OCI-LY7 (cell line): ENCODE measurements around the gene GREM2. TPM values are rescaled to one million over a fixed set of nuclear protein-coding genes. Genes with fewer than 3 reads are reported as not detected.

Experiments used
- BruUV-seq: library from RNA; stranded (reverse); fragments of 400-500 nt; replicated peaks from 2 replicates; lab custom pipeline; 2021; lab: Mats Ljungman, UMichigan
- CTCF ChIA-PET: fragments of 300-600 bp; sonication (Branson Sonifier 250); formaldehyde crosslinking; loops from one replicate; lab custom pipeline; 2022; ENCODE audit warnings: antibody characterized with exemption; ENCODE audit not compliant: unreplicated experiment; lab: Charles Lee
- POLR2A ChIA-PET: fragments of 300-600 bp; sonication (Branson Sonifier 250); formaldehyde crosslinking; loops from one replicate; lab custom pipeline; 2022; ENCODE audit warnings: antibody characterized with exemption; lab: Charles Lee
- DNase-seq: peaks from one replicate; pipeline ENCODE4 v3.0.0-alpha.2; 2015; ENCODE audit warnings: low spot score
- H2AFZ ChIP-seq: fragments of 200-600 bp; sonication (generic), shearing (Covaris generic); 2 replicates; pipeline ENCODE4 v1.6.1; 2014; ENCODE audit warnings: mild to moderate bottlenecking, antibody characterized with exemption, low read length, moderate library complexity
- H3K27ac ChIP-seq: fragments of 200-600 bp; sonication (generic); 2 replicates; pipeline ENCODE4 v1.5.1; 2014; ENCODE audit warnings: mixed run types, low read depth, mild to moderate bottlenecking, moderate library complexity, low read length, inconsistent platforms; ENCODE audit not compliant: poor library complexity, severe bottlenecking
- H3K36me3 ChIP-seq: fragments of 200-600 bp; sonication (generic); 2 replicates; pipeline ENCODE4 v1.6.1; 2014; ENCODE audit warnings: mild to moderate bottlenecking, antibody characterized with exemption, low read length, moderate library complexity, mixed read lengths; ENCODE audit not compliant: insufficient read depth
- H3K4me1 ChIP-seq: fragments of 200-600 bp; sonication (generic); 2 replicates; pipeline ENCODE4 v1.5.1; 2014; ENCODE audit warnings: mild to moderate bottlenecking, low read length; ENCODE audit not compliant: insufficient read depth, poor library complexity, severe bottlenecking
- H3K4me2 ChIP-seq: fragments of 200-600 bp; sonication (generic); 2 replicates; pipeline ENCODE4 v1.6.1; 2014; ENCODE audit warnings: mild to moderate bottlenecking, low read length
- H3K4me3 ChIP-seq: fragments of 200-600 bp; sonication (generic); 2 replicates; pipeline ENCODE4 v1.5.1; 2014; ENCODE audit warnings: mild to moderate bottlenecking, low read depth, low read length; ENCODE audit not compliant: poor library complexity, severe bottlenecking
- H3K79me2 ChIP-seq: fragments of 200-600 bp; sonication (generic); 2 replicates; pipeline ENCODE4 v1.6.1; 2016; ENCODE audit warnings: low read depth, mild to moderate bottlenecking, low read length, moderate library complexity, mixed read lengths; ENCODE audit not compliant: insufficient read depth
- H3K9me2 ChIP-seq: fragments of 200-600 bp; sonication (generic); 2 replicates; pipeline ENCODE4 v1.6.1; 2016; ENCODE audit warnings: mild to moderate bottlenecking, low read length, mixed read lengths; ENCODE audit not compliant: insufficient read depth
- H3K9me3 ChIP-seq: fragments of 200-600 bp; sonication (generic); 2 replicates; pipeline ENCODE4 v1.6.1; 2014; ENCODE audit warnings: mild to moderate bottlenecking, mixed run types, low read length, mixed read lengths
- H4K20me1 ChIP-seq: fragments of 200-600 bp; sonication (generic); 2 replicates; pipeline ENCODE4 v1.6.1; 2014; ENCODE audit warnings: mild to moderate bottlenecking, antibody characterized with exemption, low read length, moderate library complexity, mixed read lengths; ENCODE audit not compliant: insufficient read depth
- CTCF ChIP-seq: fragments of 200-600 bp; sonication (generic); conservative IDR thresholded peaks from 2 replicates; pipeline ENCODE4 v1.5.1; 2014; ENCODE audit warnings: mild to moderate bottlenecking, antibody characterized with exemption, low read length, moderate library complexity, mixed read lengths
- EZH2phosphoT487 ChIP-seq: fragments of 200-600 bp; sonication (generic); IDR thresholded peaks from 2 replicates; pipeline ENCODE4 v1.6.1; 2018; ENCODE audit warnings: low read depth, borderline replicate concordance, mild to moderate bottlenecking, mixed run types, antibody characterized with exemption, low read length, moderate library complexity, mixed read lengths
- intact Hi-C: fragments of 100-400 bp; cut with micrococcal nuclease; formaldehyde crosslinking; loops from one replicate; pipeline ENCODE4 v1.10.0; 2022; ENCODE audit not compliant: unreplicated experiment
- total RNA-seq, 2 experiments: library from RNA; depleted of rRNA in 1 of 2; stranded (reverse); fragments of >200 nt in 1 of 2; shearing (Covaris generic) in 1 of 2; gene quantifications; 2 replicates each; pipeline ENCODE4 v1.2.3, GENCODE V29; 2014 to 2022

Gene GREM2
- total RNA-seq, 2 experiments from 2014 or later: not detected

GRCh38 chr1:240650877-240651276 is 38.9 kb upstream of the GREM2 start:
- CTCF ChIA-PET: no interaction called here
- no peaks in the 10 kb centered on the region for H3K4me1 ChIP-seq
- TF ChIP-seq EZH2phosphoT487: no peak
- TF ChIP-seq CTCF: no peak
- H3K9me2 ChIP-seq: no peaks in the 10 kb centered on the region
- H3K4me2 ChIP-seq: no peak overlapping the region
- no peak for DNase-seq
- BruUV-seq: no TSS peak
- H3K4me3 ChIP-seq: no peak overlapping the region
- no peak overlapping the region for H2AFZ ChIP-seq
- POLR2A ChIA-PET: interaction anchor here (0.6 kb wide), 1 partner anchor 1478 kb away, joined by 4 read pairs; no protein-coding TSS in a partner anchor
- H3K27ac ChIP-seq: no peak overlapping the region
- no peaks in the 10 kb centered on the region for H3K36me3 ChIP-seq
- H3K79me2 ChIP-seq: no peaks in the 10 kb centered on the region
- intact Hi-C loops: no loop called here
- H3K9me3 ChIP-seq: no peaks in the 10 kb centered on the region
- no peaks in the 10 kb centered on the region for H4K20me1 ChIP-seq

- H3K27ac ChIP-seq: no peak overlapping the region
- no peaks in the 10 kb centered on the region for H4K20me1 ChIP-seq
- intact Hi-C loops: no loop called here
- no peaks in the 10 kb centered on the region for H3K36me3 ChIP-seq
- BruUV-seq: no TSS peak
- no peak overlapping the region for H3K4me2 ChIP-seq
- ChIA-PET CTCF (no interaction called here), POLR2A (interaction anchor here (0.6 kb wide), 2 partner anchors 1029 to 1477 kb away, joined by 4 to 6 read pairs; no protein-coding TSS in a partner anchor)
- no peak overlapping the region for H2AFZ ChIP-seq
- no peaks in the 10 kb centered on the region for H3K9me2 ChIP-seq
- no peaks in the 10 kb centered on the region for H3K9me3 ChIP-seq
- H3K4me1 ChIP-seq: no peaks in the 10 kb centered on the region
- no peaks in the 10 kb centered on the region for H3K79me2 ChIP-seq
- no peak for DNase-seq
- H3K4me3 ChIP-seq: no peak overlapping the region
- TF ChIP-seq CTCF (no peak), EZH2phosphoT487 (no peak)
Measured at GRCh38 chr1:240649733-240650721, 38.1 kb upstream of the GREM2 start.
